ENCODE results near the gene POU3F3.

- no peak for TF ChIP-seq CTCF (conservative IDR thresholded peaks at IDR 0.05; ENCODE audit: low read length)
- TF ChIP-seq EZH2phosphoT487 (IDR thresholded peaks at IDR 0.05; ENCODE audit: borderline replicate concordance, low read depth, low read length), result no peak
Measured at GRCh38 chr2:104855221-104856085, 1.5 kb downstream of the POU3F3 start.
